Activated CD4-positive, alpha-beta T cell treated with anti-CD3 and anti-CD28 coated beads for 36 hours (primary cell): ENCODE measurements around the gene CARD19. TPM values are rescaled to one million over a fixed set of nuclear protein-coding genes. Genes with fewer than 3 reads are reported as not detected.

ENCODE experiments used
- total RNA-seq, 2 experiments: library from RNA; stranded (reverse); gene quantifications; one replicate each; pipeline ENCODE4 v1.2.3, GENCODE V29; 2021

CARD19 gene
- total RNA-seq, 2 experiments from 2014 or later = 39.6 to 44.4 TPM

Other genes with a start within 250 kb of the CARD19 start
- gene ZNF484, start 218.2 kb upstream of the CARD19 start, total RNA-seq = 1 to 10 TPM; 7.2 to 9.8 TPM
- 10 to 100 TPM; 41.8 to 66.7 TPM for gene FGD3, start 148.7 kb upstream of the CARD19 start, total RNA-seq
- gene SUSD3, start 37.5 kb upstream of the CARD19 start, total RNA-seq = 10 to 100 TPM; 51.4 to 57.9 TPM
- 100 to 1,000 TPM in 1 of 2 experiments, 10 to 100 TPM in 1; 77.4 to 108 TPM for gene NINJ1, start 38.0 kb downstream of the CARD19 start, total RNA-seq
- gene WNK2, start 87.9 kb downstream of the CARD19 start, total RNA-seq = 1 to 10 TPM; 3.3 to 4.6 TPM